CD14-positive monocyte (primary cell): ENCODE measurements around the gene C1QTNF1. TPM values are rescaled to one million over a fixed set of nuclear protein-coding genes. Genes with fewer than 3 reads are reported as not detected.

ENCODE experiments used
- DNase-seq, 3 donors: peaks; one replicate each; pipeline ENCODE4 v3.0.0-alpha.2; 2011 to 2022
- H2AFZ ChIP-seq: 2 replicates; pipeline ENCODE4 v1.6.0; 2012; ENCODE audit warnings: mild to moderate bottlenecking, low read depth, low read length, inconsistent platforms; ENCODE audit not compliant: insufficient read depth, poor library complexity, severe bottlenecking
- H3K27ac ChIP-seq, 2 donors: 1 replicate in 1 of 2; 2 replicates in 1 of 2; pipeline ENCODE4 v1.5.1; 2012 to 2013; ENCODE audit warnings: low read length in 2 of 2, control low read depth in 1 of 2, inconsistent platforms in 1 of 2, low read depth in 1 of 2, mild to moderate bottlenecking in 1 of 2
- H3K27me3 ChIP-seq, 2 donors: one replicate each; pipeline versions ENCODE4 v1.6.0 to v1.6.1; 2011 to 2013; ENCODE audit warnings: low read length in 2 of 2; ENCODE audit not compliant: control insufficient read depth in 2 of 2, insufficient read depth in 2 of 2
- H3K36me3 ChIP-seq, 2 donors: replicated peaks in 1 of 2; 1 replicate in 1 of 2; 2 replicates in 1 of 2; pipeline versions ENCODE4 v1.5.1 to v1.6.1; 2012 to 2013; ENCODE audit warnings: low read length in 2 of 2, control low read depth in 1 of 2, inconsistent platforms in 1 of 2, mild to moderate bottlenecking in 1 of 2; ENCODE audit not compliant: insufficient read depth in 2 of 2, control insufficient read depth in 1 of 2
- H3K4me1 ChIP-seq, 2 donors: 1 replicate in 1 of 2; 2 replicates in 1 of 2; pipeline versions ENCODE4 v1.5.1 to v1.6.1; 2012 to 2013; ENCODE audit warnings: low read length in 2 of 2, control low read depth in 1 of 2, inconsistent platforms in 1 of 2, mild to moderate bottlenecking in 1 of 2, moderate library complexity in 1 of 2; ENCODE audit not compliant: insufficient read depth in 2 of 2, control insufficient read depth in 1 of 2
- H3K4me2 ChIP-seq: replicated peaks from 2 replicates; pipeline ENCODE3; 2012; ENCODE audit warnings: low read length, moderate library complexity, mild to moderate bottlenecking; ENCODE audit not compliant: poor library complexity, severe bottlenecking; ENCODE audit errors: extremely low read depth
- H3K4me3 ChIP-seq, 3 experiments: fragments of 200-600 bp in 1 of 3; sonication (generic) in 1 of 3; replicated peaks in 1 of 3; 1 replicate in 2 of 3; 2 replicates in 1 of 3; pipeline ENCODE4 v1.5.1; 2011 to 2013; ENCODE audit warnings: low read length in 3 of 3, mild to moderate bottlenecking in 3 of 3, control low read depth in 2 of 3, low read depth in 2 of 3, inconsistent platforms in 1 of 3, moderate library complexity in 1 of 3
- H3K79me2 ChIP-seq: 2 replicates; pipeline ENCODE4 v1.6.0; 2012; ENCODE audit warnings: mild to moderate bottlenecking, control low read depth, inconsistent platforms, low read length, moderate library complexity; ENCODE audit not compliant: insufficient read depth
- H3K9ac ChIP-seq: 2 replicates; pipeline ENCODE4 v1.6.0; 2017; ENCODE audit warnings: low read length, mild to moderate bottlenecking; ENCODE audit not compliant: insufficient read depth, poor library complexity, severe bottlenecking
- H3K9me3 ChIP-seq, 2 donors: replicated peaks in 1 of 2; 1 replicate in 1 of 2; 2 replicates in 1 of 2; pipeline versions ENCODE4 v1.5.1 to v1.6.1; 2012 to 2013; ENCODE audit warnings: low read length in 2 of 2, control low read depth in 1 of 2; ENCODE audit not compliant: control insufficient read depth in 1 of 2, insufficient read depth in 1 of 2
- H4K20me1 ChIP-seq: 2 replicates; pipeline ENCODE4 v1.6.0; 2012; ENCODE audit warnings: mild to moderate bottlenecking, low read length, control low read depth, moderate library complexity; ENCODE audit not compliant: insufficient read depth
- H3K27ac Mint-ChIP-seq, 7 donors: one replicate each; pipeline ENCODE4 v1.8.0; 2020; ENCODE audit warnings: mild to moderate bottlenecking in 7 of 7, mixed read lengths in 7 of 7, moderate library complexity in 6 of 7, inconsistent platforms in 2 of 7
- H3K27me3 Mint-ChIP-seq, 3 donors: one replicate each; pipeline ENCODE4 v1.8.0; 2021 to 2022; ENCODE audit warnings: low read depth in 3 of 3, mild to moderate bottlenecking in 3 of 3, mixed read lengths in 3 of 3, moderate library complexity in 3 of 3, inconsistent platforms in 1 of 3
- H3K36me3 Mint-ChIP-seq, 2 donors: one replicate each; pipeline ENCODE4 v1.8.0; 2020; ENCODE audit warnings: mixed read lengths in 2 of 2, inconsistent platforms in 1 of 2, mild to moderate bottlenecking in 1 of 2
- H3K4me1 Mint-ChIP-seq: one replicate; pipeline ENCODE4 v1.8.0; 2020; ENCODE audit warnings: mild to moderate bottlenecking, mixed read lengths
- H3K4me3 Mint-ChIP-seq, 2 donors: one replicate each; pipeline ENCODE4 v1.8.0; 2020; ENCODE audit warnings: mild to moderate bottlenecking in 2 of 2, mixed read lengths in 2 of 2, moderate library complexity in 1 of 2
- H3K9me3 Mint-ChIP-seq, 7 donors: one replicate each; pipeline ENCODE4 v1.8.0; 2020 to 2022; ENCODE audit warnings: mixed read lengths in 7 of 7, mild to moderate bottlenecking in 6 of 7, moderate library complexity in 6 of 7, inconsistent platforms in 2 of 7
- WGBS: methylation state at CpG from one replicate; pipeline ENCODE4 v1.1.5; 2013; ENCODE audit warnings: missing lambda C conversion rate; ENCODE audit not compliant: insufficient coverage; 5-methylcytosine and 5-hydroxymethylcytosine counted together
- intact Hi-C, 2 donors: fragments of 100-400 bp; cut with micrococcal nuclease; formaldehyde crosslinking; loops; one replicate each; pipeline versions ENCODE4 v1.15.0 to v1.15.1; 2023
- polyA plus RNA-seq, 3 donors: library from polyadenylated mRNA; depleted of rRNA in 1 of 3; unstranded in 2 of 3; stranded (reverse) in 1 of 3; fragments of 300-500 nt in 2 of 3; fragments of >200 nt in 1 of 3; fragmentation: Illumina TruSeq in 2 of 3; gene quantifications; 1 replicate in 2 of 3; 2 replicates in 1 of 3; pipeline ENCODE4 v1.2.3, GENCODE V29; 2012 to 2021
- TF ChIP-seq, protein P1 (sequence below): fragments of 200-600 bp; IDR thresholded peaks from one replicate; pipeline ENCODE4 v1.8.0; 2022; ENCODE audit warnings: antibody characterized with exemption, mild to moderate bottlenecking

Gene C1QTNF1
- polyA plus RNA-seq, 3 donors = not detected

DNA sequence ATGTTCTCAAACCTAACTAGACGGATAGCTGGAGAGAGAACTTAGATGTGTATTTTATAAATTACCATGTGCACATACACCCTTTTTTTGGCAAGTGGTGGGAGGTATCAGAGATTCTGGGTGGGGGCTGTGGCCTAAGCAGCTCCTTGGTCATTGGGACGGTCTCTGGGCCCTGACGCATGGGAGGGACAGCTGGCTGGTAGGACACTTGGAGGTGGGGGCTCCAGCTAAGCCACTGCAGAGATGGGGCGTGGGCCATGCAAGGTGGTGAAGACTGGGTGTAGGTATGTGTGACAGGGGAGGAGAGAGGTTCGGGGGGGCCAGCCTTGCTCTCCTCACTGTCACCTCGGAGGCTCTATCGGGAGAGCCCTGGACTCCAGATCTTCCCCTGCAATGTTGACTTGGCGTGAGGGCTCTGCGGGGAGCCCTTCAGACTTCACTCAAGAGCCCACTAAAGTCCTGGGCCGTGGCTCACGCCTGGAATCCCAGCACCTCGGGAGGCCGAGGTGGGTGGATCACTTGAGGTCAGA lies 17.1 kb downstream of the C1QTNF1 start:
- Mint-ChIP-seq H3K9me3 (peaks cover 0 to 7% (median 0%) of the 10 kb centered on the region in 7 donors), H3K27me3 (peaks cover 12 to 44% (median 33%) of the 10 kb centered on the region in 3 donors), H3K27ac (peak overlapping the region in 1 of 7 donors; percentile 3), H3K36me3 (no peaks in the 10 kb centered on the region), H3K4me3 (no peak overlapping the region), H3K4me1 (peaks cover 16% of the 10 kb centered on the region)
- H3K9ac ChIP-seq = no peak overlapping the region
- H3K36me3 ChIP-seq = no peaks in the 10 kb centered on the region
- no peak overlapping the region for H2AFZ ChIP-seq
- no peak overlapping the region for H3K27ac ChIP-seq
- H3K4me2 ChIP-seq = no peak overlapping the region
- WGBS = 100% methylated on average over 6 of the region's 13 CpGs
- peaks cover 10% of the 10 kb centered on the region in 2 donors for H3K4me1 ChIP-seq
- H3K27me3 ChIP-seq = peaks cover 0 to 6% of the 10 kb centered on the region in 2 donors
- no peak for DNase-seq
- no peaks in the 10 kb centered on the region for H4K20me1 ChIP-seq
- H3K79me2 ChIP-seq = no peaks in the 10 kb centered on the region
- intact Hi-C loops = no loop called here
- no peak overlapping the region for H3K4me3 ChIP-seq
- no peaks in the 10 kb centered on the region for H3K9me3 ChIP-seq
- TF ChIP-seq, protein P1, sequence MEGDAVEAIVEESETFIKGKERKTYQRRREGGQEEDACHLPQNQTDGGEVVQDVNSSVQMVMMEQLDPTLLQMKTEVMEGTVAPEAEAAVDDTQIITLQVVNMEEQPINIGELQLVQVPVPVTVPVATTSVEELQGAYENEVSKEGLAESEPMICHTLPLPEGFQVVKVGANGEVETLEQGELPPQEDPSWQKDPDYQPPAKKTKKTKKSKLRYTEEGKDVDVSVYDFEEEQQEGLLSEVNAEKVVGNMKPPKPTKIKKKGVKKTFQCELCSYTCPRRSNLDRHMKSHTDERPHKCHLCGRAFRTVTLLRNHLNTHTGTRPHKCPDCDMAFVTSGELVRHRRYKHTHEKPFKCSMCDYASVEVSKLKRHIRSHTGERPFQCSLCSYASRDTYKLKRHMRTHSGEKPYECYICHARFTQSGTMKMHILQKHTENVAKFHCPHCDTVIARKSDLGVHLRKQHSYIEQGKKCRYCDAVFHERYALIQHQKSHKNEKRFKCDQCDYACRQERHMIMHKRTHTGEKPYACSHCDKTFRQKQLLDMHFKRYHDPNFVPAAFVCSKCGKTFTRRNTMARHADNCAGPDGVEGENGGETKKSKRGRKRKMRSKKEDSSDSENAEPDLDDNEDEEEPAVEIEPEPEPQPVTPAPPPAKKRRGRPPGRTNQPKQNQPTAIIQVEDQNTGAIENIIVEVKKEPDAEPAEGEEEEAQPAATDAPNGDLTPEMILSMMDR = no peak

DNA sequence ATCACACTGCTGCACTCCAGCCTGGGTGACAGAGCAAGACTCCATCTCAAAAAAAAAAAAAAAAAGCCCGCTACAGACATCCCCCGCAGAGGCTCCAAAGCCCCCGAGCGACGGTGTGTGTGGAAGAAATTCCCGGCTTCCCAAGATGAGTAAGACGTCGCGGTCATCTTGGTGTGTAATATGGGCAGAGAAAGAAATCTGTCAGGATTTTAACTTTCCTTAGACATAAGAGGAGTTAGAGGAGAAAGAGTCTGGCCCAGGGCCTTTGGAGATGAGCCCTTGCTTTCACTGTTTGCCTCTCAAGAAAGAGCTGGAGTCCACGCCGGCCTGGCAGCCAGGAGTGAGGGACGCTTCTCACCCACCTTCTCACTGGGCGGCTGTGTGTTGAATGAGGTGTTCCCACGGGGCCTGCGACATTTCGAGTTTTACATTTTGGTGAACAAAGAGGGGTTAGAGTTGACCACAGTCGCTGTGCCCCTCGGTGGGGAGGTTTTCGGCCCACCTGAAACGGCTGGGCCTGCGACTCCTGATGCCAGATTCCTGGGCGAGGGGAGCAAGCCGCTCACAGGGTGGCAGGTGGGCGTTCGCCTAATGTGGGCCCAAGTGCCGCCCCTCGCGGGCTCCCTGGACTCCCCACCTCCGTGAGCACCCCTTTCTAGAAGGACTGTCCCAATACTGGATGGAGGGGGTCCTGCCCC lies 17.9 kb downstream of the C1QTNF1 start:
- Mint-ChIP-seq H3K4me1 (peaks cover 10% of the 10 kb centered on the region), H3K36me3 (no peaks in the 10 kb centered on the region), H3K27me3 (peaks cover 12 to 46% (median 34%) of the 10 kb centered on the region in 3 donors), H3K4me3 (no peak overlapping the region), H3K9me3 (peaks cover 0 to 7% (median 0%) of the 10 kb centered on the region in 7 donors), H3K27ac (no peak overlapping the region)
- H3K9me3 ChIP-seq = no peaks in the 10 kb centered on the region
- no peaks in the 10 kb centered on the region for H4K20me1 ChIP-seq
- H3K4me3 ChIP-seq = no peak overlapping the region
- peaks cover 2 to 3% of the 10 kb centered on the region in 2 donors for H3K4me1 ChIP-seq
- H3K27ac ChIP-seq = no peak overlapping the region
- intact Hi-C loops = no loop called here
- TF ChIP-seq, protein P1 = no peak
- no peak overlapping the region for H3K9ac ChIP-seq
- no peak for DNase-seq
- H3K79me2 ChIP-seq = no peaks in the 10 kb centered on the region
- H3K36me3 ChIP-seq = no peaks in the 10 kb centered on the region
- H3K4me2 ChIP-seq = no peak overlapping the region
- WGBS = 90% methylated on average over 12 of the region's 29 CpGs
- peaks cover 0 to 6% of the 10 kb centered on the region in 2 donors for H3K27me3 ChIP-seq
- H2AFZ ChIP-seq = no peak overlapping the region
